Measurements from ENCODE around the gene SLCO2B1. TPM values are rescaled to one million over a fixed set of nuclear protein-coding genes. Genes with fewer than 3 reads are reported as not detected.

Gene SLCO2B1
- polyA plus RNA-seq, 5 donors: 22.4 to 34.3 (median 24.5) TPM

GRCh38 chr11:75219869-75220268 lies 69.0 kb downstream of the SLCO2B1 start:
- no peak for DNase-seq

- no peak for DNase-seq
These were observed 73.2 kb downstream of the SLCO2B1 start for GRCh38 chr11:75223954-75224643.

GRCh38 chr11:75225794-75226193 lies 74.9 kb downstream of the SLCO2B1 start:
- DNase-seq: no peak

- no peak for DNase-seq
These were observed 78.6 kb downstream of the SLCO2B1 start for GRCh38 chr11:75229466-75229865.

GRCh38 chr11:75230621-75231020 lies 79.7 kb downstream of the SLCO2B1 start:
- no peak for DNase-seq

- peak in 1 of 2 donors; percentile 37 for DNase-seq
These were observed 82.9 kb downstream of the SLCO2B1 start for GRCh38 chr11:75233754-75234172.

GRCh38 chr11:75236062-75236461 lies 85.2 kb downstream of the SLCO2B1 start:
- no peak for DNase-seq

- no peak for DNase-seq
These were observed 86.1 kb downstream of the SLCO2B1 start for GRCh38 chr11:75237050-75237449.

GRCh38 chr11:75238595-75239440 lies 87.9 kb downstream of the SLCO2B1 start:
- no peak for DNase-seq

- DNase-seq: no peak
These were observed 88.8 kb downstream of the SLCO2B1 start for GRCh38 chr11:75239531-75240290.

GRCh38 chr11:75240311-75241035 lies 89.6 kb downstream of the SLCO2B1 start, which contains the start of gene TPBGL:
TSS of gene TPBGL (plus strand) at chr11:75240774. CDS start at chr11:75241050, 276 bp downstream.
- DNase-seq: no peak

GRCh38 chr11:75241036-75241905 lies 90.4 kb downstream of the SLCO2B1 start:
- peak; percentile 82 to 90 for DNase-seq

GRCh38 chr11:75241906-75242644 lies 91.2 kb downstream of the SLCO2B1 start:
- no peak for DNase-seq

GRCh38 chr11:75242722-75243600 lies 92.1 kb downstream of the SLCO2B1 start:
- DNase-seq: no peak

- DNase-seq: no peak
These were observed 93.3 kb downstream of the SLCO2B1 start for GRCh38 chr11:75244052-75244814.

GRCh38 chr11:75245356-75246005 lies 94.6 kb downstream of the SLCO2B1 start:
- DNase-seq: no peak

GRCh38 chr11:75246006-75246670 lies 95.2 kb downstream of the SLCO2B1 start:
- no peak for DNase-seq

Measured in right lung (tissue), 5 donors.